GM12865 (cell line): ENCODE data around the gene XPOT.
A peak's percentile ranks its signal among the peaks of the same experiment; 100 is the strongest.

ENCODE experiments used
- DNase-seq: peaks from one replicate; pipeline ENCODE4 v3.0.0; 2010; ENCODE audit warnings: low read depth
- H3K4me3 ChIP-seq: 2 replicates; pipeline ENCODE4 v1.5.1; 2011; ENCODE audit warnings: mild to moderate bottlenecking, low read depth, low read length, control low read depth
- TF ChIP-seq, protein P1 (sequence below): IDR thresholded peaks from 2 replicates; pipeline ENCODE4 v1.5.1; 2011; ENCODE audit warnings: low read length, control low read depth, low read depth, inconsistent platforms; ENCODE audit not compliant: insufficient read depth; ENCODE audit errors: missing control alignments

Gene XPOT

DNA sequence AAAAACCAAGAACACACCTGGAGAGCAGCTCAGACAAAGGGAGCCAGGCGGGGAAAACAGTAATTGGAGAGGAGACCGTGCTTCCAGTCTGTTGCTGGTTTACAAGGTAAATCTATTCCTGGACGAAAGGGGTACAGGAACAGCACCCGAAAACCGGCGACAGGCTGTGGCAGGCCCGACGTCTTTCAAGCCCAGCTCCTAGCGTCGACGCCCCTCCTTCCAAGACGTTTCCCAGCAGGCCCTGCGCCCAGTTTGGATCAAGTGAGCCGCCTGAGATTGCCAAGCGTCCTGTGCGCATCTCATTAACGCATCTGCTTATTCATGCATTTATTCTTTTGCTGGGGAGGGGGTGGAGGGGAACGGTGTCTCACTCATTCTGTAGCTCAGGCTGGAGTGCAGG lies 15.0 kb upstream of the XPOT start:
- no peak for DNase-seq
- H3K4me3 ChIP-seq, result no peak overlapping the region
- TF ChIP-seq, protein P1, sequence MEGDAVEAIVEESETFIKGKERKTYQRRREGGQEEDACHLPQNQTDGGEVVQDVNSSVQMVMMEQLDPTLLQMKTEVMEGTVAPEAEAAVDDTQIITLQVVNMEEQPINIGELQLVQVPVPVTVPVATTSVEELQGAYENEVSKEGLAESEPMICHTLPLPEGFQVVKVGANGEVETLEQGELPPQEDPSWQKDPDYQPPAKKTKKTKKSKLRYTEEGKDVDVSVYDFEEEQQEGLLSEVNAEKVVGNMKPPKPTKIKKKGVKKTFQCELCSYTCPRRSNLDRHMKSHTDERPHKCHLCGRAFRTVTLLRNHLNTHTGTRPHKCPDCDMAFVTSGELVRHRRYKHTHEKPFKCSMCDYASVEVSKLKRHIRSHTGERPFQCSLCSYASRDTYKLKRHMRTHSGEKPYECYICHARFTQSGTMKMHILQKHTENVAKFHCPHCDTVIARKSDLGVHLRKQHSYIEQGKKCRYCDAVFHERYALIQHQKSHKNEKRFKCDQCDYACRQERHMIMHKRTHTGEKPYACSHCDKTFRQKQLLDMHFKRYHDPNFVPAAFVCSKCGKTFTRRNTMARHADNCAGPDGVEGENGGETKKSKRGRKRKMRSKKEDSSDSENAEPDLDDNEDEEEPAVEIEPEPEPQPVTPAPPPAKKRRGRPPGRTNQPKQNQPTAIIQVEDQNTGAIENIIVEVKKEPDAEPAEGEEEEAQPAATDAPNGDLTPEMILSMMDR, result no peak

DNA sequence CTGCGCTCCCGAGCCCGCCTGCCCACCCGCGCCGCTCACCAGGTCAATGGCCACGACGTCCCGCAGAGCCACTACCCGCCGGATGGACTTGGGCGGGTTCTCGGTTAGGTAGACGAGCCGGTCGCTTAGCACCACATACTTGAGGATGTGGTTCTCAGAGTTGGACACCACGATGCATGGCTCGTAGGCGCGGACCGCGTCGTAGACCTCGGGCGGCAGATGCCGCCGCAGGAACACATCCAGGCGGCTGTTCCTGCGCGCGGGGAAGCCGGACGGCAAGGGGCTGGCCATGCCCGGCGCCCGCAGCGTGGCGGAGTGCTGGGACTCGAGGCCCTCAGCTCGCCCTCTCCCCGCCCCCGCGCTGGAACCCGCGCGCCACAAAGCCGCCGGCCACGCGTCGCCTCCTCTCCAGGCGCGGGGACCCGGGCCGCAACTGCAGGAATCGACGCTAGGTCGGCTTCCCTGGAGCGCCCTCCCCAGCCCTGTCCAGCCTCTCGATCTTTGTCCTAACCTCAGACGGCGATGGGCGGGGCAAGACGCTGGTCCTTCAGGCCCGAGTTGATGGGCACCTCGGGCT lies 13.8 kb upstream of the XPOT start, which contains the start of gene C12orf56:
TSS of gene C12orf56 (minus strand) at position 484 of the 577 bp plus-strand sequence. CDS start at position 291, 193 bp downstream.
- H3K4me3 ChIP-seq, result no peak within 1 kb of the TSS
- DNase-seq, result no peak
- TF ChIP-seq, protein P1, result no peak

DNA sequence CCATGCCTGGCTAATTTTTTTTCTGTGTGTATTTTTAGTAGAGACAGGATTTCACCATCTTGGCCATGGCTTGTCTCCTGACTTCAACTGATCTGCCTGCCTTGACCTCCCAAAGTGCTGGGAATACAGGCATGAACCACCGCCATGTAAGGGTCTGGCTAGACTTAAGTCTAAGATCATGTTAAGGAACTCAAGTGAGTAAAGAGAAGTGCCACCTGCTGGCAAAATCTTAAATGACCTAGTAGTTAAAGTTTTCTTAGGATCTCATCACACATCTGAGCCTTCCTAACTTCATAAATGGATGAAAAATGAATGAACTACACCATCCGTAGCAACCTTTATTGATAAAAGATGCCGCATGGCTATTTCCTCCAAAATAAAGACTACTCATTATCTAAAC lies 12.0 kb upstream of the XPOT start:
- no peak overlapping the region for H3K4me3 ChIP-seq
- peak; percentile 57 for DNase-seq
- TF ChIP-seq, protein P1, result peak; percentile 28

DNA sequence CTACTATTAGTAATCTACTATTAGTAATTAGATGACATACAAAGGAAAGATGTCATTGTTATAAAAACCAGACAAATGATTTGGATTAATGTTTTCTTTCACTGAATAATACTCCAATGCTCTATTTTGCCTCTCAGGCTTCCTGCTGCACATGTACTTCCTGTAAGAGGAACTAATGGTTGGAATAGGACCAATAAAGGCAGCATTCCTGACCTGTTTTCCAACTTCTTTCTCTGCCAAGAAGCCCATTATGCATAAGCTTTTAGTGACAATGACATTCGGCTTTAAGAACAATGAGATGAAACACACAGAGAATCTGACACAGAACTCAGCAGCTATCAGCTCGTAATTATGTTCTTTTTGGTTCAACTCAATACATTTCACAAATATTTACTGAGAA lies 8.5 kb upstream of the XPOT start:
- TF ChIP-seq, protein P1, result no peak
- H3K4me3 ChIP-seq, result no peak overlapping the region
- DNase-seq, result no peak

DNA sequence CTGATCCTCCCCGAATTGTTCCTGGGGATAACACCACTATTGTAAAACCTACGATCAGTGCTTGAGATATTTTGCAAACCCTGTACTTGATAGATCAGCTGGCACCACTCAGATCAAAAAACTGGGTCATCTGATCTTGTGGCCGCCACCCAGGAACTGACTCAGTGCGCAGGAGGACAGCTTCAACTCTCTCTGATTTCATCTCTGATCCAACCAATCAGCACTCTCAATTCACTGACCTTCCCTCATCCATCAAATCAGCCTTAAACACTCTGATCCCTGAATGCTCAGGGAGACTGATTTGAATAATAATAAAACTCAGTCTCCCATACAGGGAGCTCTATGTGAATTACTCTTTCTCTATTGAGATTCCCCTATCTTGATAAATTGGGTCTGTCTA lies 4.2 kb upstream of the XPOT start:
- no peak overlapping the region for H3K4me3 ChIP-seq
- DNase-seq, result no peak
- TF ChIP-seq, protein P1, result no peak

DNA sequence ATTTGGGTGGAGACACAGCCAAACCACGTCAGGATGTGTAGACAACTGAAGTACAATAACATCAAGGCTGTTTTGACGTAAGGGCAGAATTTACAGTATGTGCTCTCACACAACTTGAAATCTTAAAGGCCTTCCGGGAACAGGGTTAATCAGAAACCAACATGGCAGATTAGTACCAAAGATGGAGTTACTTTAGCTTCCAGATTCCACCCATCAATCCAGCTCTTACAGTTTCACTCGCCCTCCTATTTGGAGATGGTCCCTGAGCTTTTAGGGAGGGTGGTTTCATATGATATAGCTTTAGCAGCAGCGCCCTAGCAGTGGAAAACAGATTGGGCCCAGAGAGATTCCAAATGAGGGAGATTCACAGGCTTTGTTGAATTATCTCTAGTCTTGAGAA lies 2.0 kb upstream of the XPOT start:
- TF ChIP-seq, protein P1, result no peak
- DNase-seq, result no peak
- no peak overlapping the region for H3K4me3 ChIP-seq
